Thoracic aorta (tissue), 2 donors: ENCODE measurements around the gene FBLN2. TPM values are rescaled to one million over a fixed set of nuclear protein-coding genes. Genes with fewer than 3 reads are reported as not detected.

Experiments used
- ATAC-seq: fragments of 150-250 bp; one replicate; pipeline ENCODE4 v1.8.0; 2017; ENCODE audit warnings: low read depth; ENCODE audit not compliant: insufficient number of reproducible peaks, low FRiP score
- DNase-seq: peaks from one replicate; pipeline ENCODE4 v3.0.0-alpha.2; 2020; ENCODE audit warnings: low spot score
- H3K27ac ChIP-seq, 2 donors: fragments of 200-600 bp; sonication (generic); 1 replicate in 1 of 2; 2 replicates in 1 of 2; pipeline ENCODE4 v1.5.1; 2016; ENCODE audit warnings: mild to moderate bottlenecking in 2 of 2, moderate library complexity in 2 of 2
- H3K27me3 ChIP-seq: fragments of 200-600 bp; sonication (generic); replicated peaks from 2 replicates; pipeline ENCODE4 v1.6.0; 2016; ENCODE audit warnings: mild to moderate bottlenecking; ENCODE audit not compliant: insufficient read depth
- H3K36me3 ChIP-seq: fragments of 200-600 bp; sonication (generic); one replicate; pipeline ENCODE4 v1.5.1; 2016
- H3K4me1 ChIP-seq, 2 donors: fragments of 200-600 bp; sonication (generic); 1 replicate in 1 of 2; 2 replicates in 1 of 2; pipeline versions ENCODE4 v1.5.1 to v1.6.0; 2016; ENCODE audit warnings: low read depth in 2 of 2, mild to moderate bottlenecking in 1 of 2; ENCODE audit not compliant: control insufficient read depth in 1 of 2
- H3K4me3 ChIP-seq: fragments of 200-600 bp; sonication (generic); 2 replicates; pipeline ENCODE4 v1.5.1; 2016; ENCODE audit warnings: mild to moderate bottlenecking
- H3K9me3 ChIP-seq: fragments of 200-600 bp; sonication (generic); 2 replicates; pipeline ENCODE4 v1.5.1; 2016
- CTCF ChIP-seq: fragments of 200-600 bp; sonication (generic); IDR thresholded peaks from one replicate; pipeline ENCODE4 v1.5.1; 2019; ENCODE audit warnings: antibody characterized with exemption
- total RNA-seq, 2 donors: library from RNA; depleted of rRNA; stranded (reverse); fragments of >200 nt; gene quantifications; one replicate each; pipeline versions ENCODE4 v1.1.0 to v1.2.3, GENCODE V29; 2016

The FBLN2 gene
- total RNA-seq, 2 donors from 2014 or later, result 233 to 328 TPM

GRCh38 chr3:13545952-13546454 is 2.9 kb upstream of the FBLN2 start:
- Histone ChIP-seq H3K4me1 (peaks cover 7 to 33% of the 10 kb centered on the region in 2 donors), H3K27ac (no peak overlapping the region), H3K4me3 (no peak overlapping the region), H3K27me3 (peaks cover 8% of the 10 kb centered on the region), H3K9me3 (no peaks in the 10 kb centered on the region), H3K36me3 (no peaks in the 10 kb centered on the region)
- no peak for TF ChIP-seq CTCF
- DNase-seq, result no peak
- no peak for ATAC-seq

- ATAC-seq (no peak), DNase-seq (no peak)
- Histone ChIP-seq H3K27ac (no peak overlapping the region), H3K27me3 (peaks cover 8% of the 10 kb centered on the region), H3K4me1 (peaks cover 7 to 34% of the 10 kb centered on the region in 2 donors), H3K9me3 (no peaks in the 10 kb centered on the region), H3K36me3 (no peaks in the 10 kb centered on the region), H3K4me3 (no peak overlapping the region)
- no peak for TF ChIP-seq CTCF
These were observed 2.2 kb upstream of the FBLN2 start for GRCh38 chr3:13546667-13547171.

- Histone ChIP-seq H3K36me3 (no peaks in the 10 kb centered on the region), H3K27ac (peak overlapping the region in 1 of 2 donors; percentile 19), H3K9me3 (no peaks in the 10 kb centered on the region), H3K27me3 (peaks cover 8% of the 10 kb centered on the region), H3K4me1 (peaks cover 7 to 34% of the 10 kb centered on the region in 2 donors), H3K4me3 (no peak overlapping the region)
- ATAC-seq, result no peak
- TF ChIP-seq CTCF, result no peak
- DNase-seq, result no peak
These were observed 1.1 kb upstream of the FBLN2 start for GRCh38 chr3:13547591-13548371.

- H3K4me3 ChIP-seq, result peak overlapping the region; percentile 64
- H3K27me3 ChIP-seq, result peaks cover 8% of the 10 kb centered on the region
- no peak for ATAC-seq
- TF ChIP-seq CTCF, result no peak
- peaks cover 7 to 28% of the 10 kb centered on the region in 2 donors for H3K4me1 ChIP-seq
- no peak for DNase-seq
- peak overlapping the region; percentile 39 to 61 for H3K27ac ChIP-seq
- H3K9me3 ChIP-seq, result no peaks in the 10 kb centered on the region
- H3K36me3 ChIP-seq, result no peaks in the 10 kb centered on the region
These were observed 898 bp downstream of the FBLN2 start for GRCh38 chr3:13549623-13550422.

GRCh38 chr3:13550423-13550690 is 1.4 kb downstream of the FBLN2 start:
- TF ChIP-seq CTCF, result no peak
- ATAC-seq (no peak), DNase-seq (no peak)
- no peaks in the 10 kb centered on the region for H3K9me3 ChIP-seq
- peaks cover 7 to 28% of the 10 kb centered on the region in 2 donors for H3K4me1 ChIP-seq
- H3K36me3 ChIP-seq, result no peaks in the 10 kb centered on the region
- H3K4me3 ChIP-seq, result peak overlapping the region; percentile 0
- H3K27ac ChIP-seq, result peak overlapping the region; percentile 39 to 61
- H3K27me3 ChIP-seq, result peaks cover 8% of the 10 kb centered on the region
